H1 (cell line): Measurements from ENCODE around the gene GRID1. TPM values are rescaled to one million over a fixed set of nuclear protein-coding genes. Genes with fewer than 3 reads are reported as not detected.

Source experiments
- CTCF ChIA-PET: fragments of 300-600 bp; sonication (Branson Sonifier 250); formaldehyde crosslinking; loops from one replicate; lab custom pipeline; 2021; ENCODE audit not compliant: partially characterized antibody; lab: Charles Lee
- POLR2A ChIA-PET: fragments of 300-600 bp; sonication (Branson Sonifier 250); formaldehyde crosslinking; loops from one replicate; lab custom pipeline; 2021; ENCODE audit warnings: inconsistent platforms; ENCODE audit not compliant: partially characterized antibody; lab: Charles Lee
- DNase-seq, 2 experiments: peaks; one replicate each; pipeline versions ENCODE4 v3.0.0 to v3.0.0-alpha.2; 2010 to 2022; ENCODE audit warnings: low spot score in 2 of 2, low read depth in 1 of 2, mixed read lengths in 1 of 2
- FAIRE-seq: peaks from 2 replicates; lab custom pipeline; 2011; peaks lifted over from hg19 to GRCh38; lab: Jason Lieb, UNC
- H2AFZ ChIP-seq: 2 replicates; pipeline ENCODE4 v1.8.1; 2012; ENCODE audit warnings: low read length, inconsistent platforms
- H2AK5ac ChIP-seq: 2 replicates; pipeline ENCODE4 v1.6.1; 2013; ENCODE audit warnings: low read depth, low read length
- H2BK120ac ChIP-seq: replicated peaks from 2 replicates; pipeline ENCODE3; 2013; ENCODE audit warnings: low read depth, low read length, inconsistent platforms
- H2BK12ac ChIP-seq: 2 replicates; pipeline ENCODE4 v1.6.1; 2013; ENCODE audit warnings: low read depth, low read length
- H2BK15ac ChIP-seq: 2 replicates; pipeline ENCODE4 v1.6.1; 2013; ENCODE audit warnings: low read length
- H2BK20ac ChIP-seq: 2 replicates; pipeline ENCODE4 v1.6.1; 2013; ENCODE audit warnings: low read length
- H2BK5ac ChIP-seq: 2 replicates; pipeline ENCODE4 v1.6.1; 2013; ENCODE audit warnings: low read depth, low read length
- H3K14ac ChIP-seq: 2 replicates; pipeline ENCODE4 v1.6.1; 2013; ENCODE audit warnings: inconsistent platforms; ENCODE audit not compliant: insufficient read length
- H3K18ac ChIP-seq: 2 replicates; pipeline ENCODE4 v1.6.1; 2013; ENCODE audit warnings: low read length; ENCODE audit errors: extremely low read depth
- H3K23ac ChIP-seq: 2 replicates; pipeline ENCODE4 v1.6.1; 2013; ENCODE audit warnings: inconsistent platforms; ENCODE audit not compliant: insufficient read length
- H3K23me2 ChIP-seq: 2 replicates; pipeline ENCODE4 v1.6.1; 2013; ENCODE audit warnings: low read depth, low read length
- H3K27ac ChIP-seq: 2 replicates; pipeline ENCODE4 v1.6.1; 2011; ENCODE audit warnings: low read depth, low read length, inconsistent platforms
- H3K27me3 ChIP-seq, 4 experiments: replicated peaks in 1 of 4; 1 replicate in 1 of 4; 2 replicates in 3 of 4; pipeline versions ENCODE4 v1.6.1 to v1.8.1; 2011 to 2013; ENCODE audit warnings: low read length in 3 of 4, mild to moderate bottlenecking in 3 of 4, inconsistent platforms in 2 of 4, mixed read lengths in 2 of 4, moderate library complexity in 1 of 4; ENCODE audit not compliant: control insufficient read depth in 3 of 4, insufficient read depth in 3 of 4; ENCODE audit errors: extremely low read depth in 1 of 4
- H3K36me3 ChIP-seq, 4 experiments: 2 replicates each; pipeline versions ENCODE4 v1.6.1 to v1.8.1; 2011 to 2013; ENCODE audit warnings: mild to moderate bottlenecking in 4 of 4, low read length in 3 of 4, moderate library complexity in 2 of 4, control low read depth in 1 of 4, inconsistent platforms in 1 of 4; ENCODE audit not compliant: insufficient read depth in 4 of 4, control insufficient read depth in 2 of 4
- H3K4ac ChIP-seq: replicated peaks from 2 replicates; pipeline ENCODE3; 2013; ENCODE audit warnings: low read length, low read depth, mixed read lengths, inconsistent platforms; ENCODE audit not compliant: insufficient read length
- H3K4me1 ChIP-seq, 4 experiments: replicated peaks in 1 of 4; 1 replicate in 1 of 4; 2 replicates in 3 of 4; pipeline versions ENCODE4 v1.6.1 to v1.8.1; 2011 to 2013; ENCODE audit warnings: low read length in 3 of 4, inconsistent platforms in 2 of 4, mixed read lengths in 1 of 4; ENCODE audit not compliant: insufficient read depth in 4 of 4, control insufficient read depth in 3 of 4
- H3K4me2 ChIP-seq, 2 experiments: 2 replicates each; pipeline versions ENCODE4 v1.6.1 to v1.8.1; 2011 to 2013; ENCODE audit warnings: low read depth in 2 of 2, low read length in 2 of 2, control low read depth in 1 of 2, inconsistent platforms in 1 of 2, mild to moderate bottlenecking in 1 of 2; ENCODE audit not compliant: insufficient read depth in 1 of 2
- H3K4me3 ChIP-seq, 4 experiments: fragments of 200-600, 300-600 bp in 1 of 4; sonication (generic), shearing (Covaris generic), sonication (Bioruptor Twin) in 1 of 4; 2 replicates each; pipeline versions ENCODE4 v1.5.1 to v1.8.1; 2011 to 2016; ENCODE audit warnings: low read length in 4 of 4, low read depth in 3 of 4, control low read depth in 2 of 4, inconsistent platforms in 2 of 4, mild to moderate bottlenecking in 2 of 4, mixed read lengths in 1 of 4, moderate library complexity in 1 of 4; ENCODE audit not compliant: insufficient read depth in 2 of 4; ENCODE audit errors: extremely low read depth in 1 of 4
- H3K56ac ChIP-seq: replicated peaks from 2 replicates; pipeline ENCODE3; 2013; ENCODE audit warnings: low read depth, mild to moderate bottlenecking, mixed read lengths, low read length, inconsistent platforms; ENCODE audit not compliant: insufficient read length
- H3K79me1 ChIP-seq: 2 replicates; pipeline ENCODE4 v1.6.1; 2013; ENCODE audit warnings: low read depth, low read length, control low read depth
- H3K79me2 ChIP-seq, 2 experiments: 2 replicates each; pipeline versions ENCODE4 v1.6.1 to v1.8.1; 2012 to 2013; ENCODE audit warnings: low read length in 2 of 2, mild to moderate bottlenecking in 2 of 2, inconsistent platforms in 1 of 2; ENCODE audit not compliant: insufficient read depth in 2 of 2, control insufficient read depth in 1 of 2
- H3K9ac ChIP-seq, 4 experiments: replicated peaks in 1 of 4; 1 replicate in 1 of 4; 2 replicates in 3 of 4; pipeline versions ENCODE4 v1.6.1 to v1.8.1; 2011 to 2013; ENCODE audit warnings: low read depth in 3 of 4, low read length in 3 of 4, control low read depth in 2 of 4, mild to moderate bottlenecking in 2 of 4, moderate library complexity in 2 of 4, inconsistent platforms in 1 of 4; ENCODE audit errors: extremely low read depth in 1 of 4
- H3K9me3 ChIP-seq, 2 experiments: 2 replicates each; pipeline versions ENCODE4 v1.6.1 to v1.8.1; 2012 to 2013; ENCODE audit warnings: mild to moderate bottlenecking in 2 of 2, moderate library complexity in 2 of 2, control low read depth in 1 of 2, inconsistent platforms in 1 of 2, low read depth in 1 of 2, low read length in 1 of 2, mixed read lengths in 1 of 2; ENCODE audit not compliant: insufficient read depth in 2 of 2
- H4K20me1 ChIP-seq, 2 experiments: replicated peaks in 1 of 2; 2 replicates each; pipeline versions ENCODE3 to v1.8.1; 2011 to 2013; ENCODE audit warnings: inconsistent platforms in 2 of 2, low read length in 2 of 2, mild to moderate bottlenecking in 1 of 2; ENCODE audit not compliant: insufficient read depth in 2 of 2, control insufficient read depth in 1 of 2
- H4K5ac ChIP-seq: 2 replicates; pipeline ENCODE4 v1.6.1; 2013; ENCODE audit warnings: low read length, low read depth, mixed read lengths, inconsistent platforms; ENCODE audit not compliant: insufficient read length
- H4K8ac ChIP-seq: 2 replicates; pipeline ENCODE4 v1.8.0; 2013; ENCODE audit warnings: mild to moderate bottlenecking, moderate library complexity, low read length, inconsistent platforms; ENCODE audit not compliant: insufficient read depth; ENCODE audit errors: extremely low read depth
- H4K91ac ChIP-seq: replicated peaks from 2 replicates; pipeline ENCODE3; 2013; ENCODE audit warnings: low read length, mixed read lengths, inconsistent platforms; ENCODE audit not compliant: insufficient read length
- CHD1 ChIP-seq: IDR thresholded peaks from 2 replicates; pipeline ENCODE4 v1.6.1; 2012; ENCODE audit warnings: low read depth, low read length, improper control_type of control experiment
- CREB1 ChIP-seq: IDR thresholded peaks from 2 replicates; pipeline ENCODE4 v1.6.1; 2012; ENCODE audit warnings: inconsistent platforms
- HDAC6 ChIP-seq: IDR thresholded peaks from one replicate; pipeline ENCODE4 v1.7.1; 2012; ENCODE audit warnings: low read depth, mild to moderate bottlenecking, inconsistent platforms, low read length, moderate library complexity
- KDM1A ChIP-seq: fragments of 200-600, 300-600 bp; sonication (generic); IDR thresholded peaks from 2 replicates; pipeline ENCODE4 v1.7.1; 2016; ENCODE audit warnings: mild to moderate bottlenecking, low read length, borderline replicate concordance
- NANOG ChIP-seq: IDR thresholded peaks from 2 replicates; pipeline ENCODE4 v1.6.1; 2011; ENCODE audit warnings: low read length, low read depth, mild to moderate bottlenecking, inconsistent platforms; ENCODE audit not compliant: insufficient read depth, poor library complexity, severe bottlenecking
- RFX5 ChIP-seq: IDR thresholded peaks from 2 replicates; pipeline ENCODE4 v1.6.1; 2011; ENCODE audit warnings: low read depth, low read length, improper control_type of control experiment, borderline replicate concordance
- SUZ12 ChIP-seq: fragments of 200-600 bp; sonication (generic); IDR thresholded peaks from 2 replicates; pipeline ENCODE4 v1.6.1; 2012; ENCODE audit warnings: mild to moderate bottlenecking, inconsistent platforms, low read length, moderate library complexity, mixed read lengths
- TCF12 ChIP-seq: IDR thresholded peaks from 2 replicates; pipeline ENCODE4 v1.6.1; 2011; ENCODE audit warnings: low read depth, mild to moderate bottlenecking, low read length
- YY1 ChIP-seq: IDR thresholded peaks from 2 replicates; pipeline ENCODE4 v1.6.1; 2011; ENCODE audit warnings: low read depth, mild to moderate bottlenecking, low read length
- WGBS, 2 experiments: shearing (Covaris generic) in 1 of 2; methylation state at CpG; one replicate each; pipeline versions ENCODE4 v1.1.6 to v1.1.7; 2013 to 2015; ENCODE audit warnings: low lambda C conversion rate in 2 of 2, mixed read lengths in 2 of 2, inconsistent platforms in 1 of 2, low coverage in 1 of 2, missing lambda C conversion rate in 1 of 2; ENCODE audit not compliant: insufficient replicate concordance in 2 of 2, insufficient coverage in 1 of 2, insufficient read length in 1 of 2; ENCODE audit errors: extremely low coverage in 1 of 2, missing lambda C conversion rate in 1 of 2; 5-methylcytosine and 5-hydroxymethylcytosine counted together
- polyA plus RNA-seq, 7 experiments: library from polyadenylated mRNA; depleted of rRNA in 3 of 7; stranded (reverse) in 5 of 7; unstranded in 2 of 7; fragments of >200 nt in 5 of 7; fragments of 200-250 nt in 2 of 7; gene quantifications; 1 replicate in 5 of 7; 2 replicates in 1 of 7; 4 replicates in 1 of 7; pipeline versions ENCODE4 v1.2.1 to v1.2.3, GENCODE V29; 2011 to 2013; ENCODE audit warnings: missing spikeins in 2 of 7, mixed read lengths in 2 of 7
- total RNA-seq: library from RNA; stranded (reverse); fragmentation: NEBNext Ultra II Directional; extraction: Animal tissue kit (Norgen Biotek cat#: 25700); gene quantifications from 2 replicates; pipeline ENCODE4 v1.2.1, GENCODE V29; 2021

The GRID1 gene
- total and polyA plus RNA-seq, 2 of the 8 experiments (the other 6 are each of a cell fraction or from before 2014, with no cell fraction given): 0.22 to 0.30 TPM

DNA sequence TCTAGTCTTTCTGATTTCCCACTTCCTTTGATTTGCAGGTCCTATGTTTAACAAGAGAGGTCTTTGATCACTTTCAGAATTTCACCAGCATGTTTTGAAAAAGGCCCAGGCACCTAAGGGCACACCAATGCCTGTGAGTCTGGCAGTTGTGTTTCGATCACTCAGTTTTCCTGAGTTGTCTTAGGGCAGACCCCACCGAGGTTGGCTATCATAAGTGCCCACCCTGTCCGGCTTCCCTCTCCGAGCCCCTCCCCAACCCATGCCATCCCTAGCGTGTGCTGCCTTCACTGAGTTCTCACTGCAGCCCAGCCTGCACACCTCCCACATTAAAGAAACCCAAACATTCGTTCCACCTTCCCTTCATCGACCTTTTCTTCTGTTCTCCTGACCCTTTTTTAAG, 257.9 kb downstream of the GRID1 start:
- ChIA-PET POLR2A (no interaction called here), CTCF (interaction anchor here (0.7 to 3.8 kb wide), 12 partner anchors 8 to 317 kb away, joined by 3 to 18 read pairs (median 4); no protein-coding TSS in a partner anchor)
- no peak overlapping the region for H3K4ac ChIP-seq
- no peaks in the 10 kb centered on the region for H4K20me1 ChIP-seq
- H3K23me2 ChIP-seq: no peaks in the 10 kb centered on the region
- H3K14ac ChIP-seq: no peak overlapping the region
- no peak overlapping the region for H3K9ac ChIP-seq
- no peak overlapping the region for H2BK5ac ChIP-seq
- H2AK5ac ChIP-seq: no peak overlapping the region
- H2BK120ac ChIP-seq: no peak overlapping the region
- H3K79me2 ChIP-seq: no peaks in the 10 kb centered on the region
- H3K4me3 ChIP-seq: no peak overlapping the region
- WGBS, 2 experiments: 84% methylated on average over 7 of the region's 7 CpGs; no CpG with 5 or more reads in 1 of the 2 experiments
- no peak overlapping the region for H4K8ac ChIP-seq
- no peak overlapping the region for H2BK12ac ChIP-seq
- H3K4me1 ChIP-seq: no peaks in the 10 kb centered on the region
- H3K23ac ChIP-seq: no peak overlapping the region
- no peaks in the 10 kb centered on the region for H3K79me1 ChIP-seq
- no peak for TF ChIP-seq RFX5
- TF ChIP-seq NANOG: no peak
- no peak for TF ChIP-seq CREB1
- TF ChIP-seq CHD1: no peak
- TF ChIP-seq KDM1A: no peak
- no peak for TF ChIP-seq SUZ12
- no peak for TF ChIP-seq TCF12
- TF ChIP-seq YY1: no peak
- TF ChIP-seq HDAC6: no peak
- H3K27me3 ChIP-seq: no peaks in the 10 kb centered on the region
- H3K36me3 ChIP-seq: no peaks in the 10 kb centered on the region
- no peak overlapping the region for H3K27ac ChIP-seq
- no peak overlapping the region for H2BK15ac ChIP-seq
- H3K4me2 ChIP-seq: no peak overlapping the region
- H4K91ac ChIP-seq: no peak overlapping the region
- H4K5ac ChIP-seq: no peak overlapping the region
- DNase-seq (no peak), FAIRE-seq (no peak)
- H2BK20ac ChIP-seq: no peak overlapping the region
- no peak overlapping the region for H3K56ac ChIP-seq
- no peak overlapping the region for H3K18ac ChIP-seq
- no peak overlapping the region for H2AFZ ChIP-seq
- no peaks in the 10 kb centered on the region for H3K9me3 ChIP-seq
